HG03354 (cell line): ENCODE data around the gene NAA60.
"Not testable (repeated sequence)": the region's sequence is repeated elsewhere in the genome, so short reads cannot be mapped to it uniquely, and the experiment has no call there.

Experiments
- ATAC-seq: cut with Tn5 transposase; IDR thresholded peaks from one replicate; pipeline ENCODE4 v1.9.1; 2021; ENCODE audit warnings: mild to moderate bottlenecking; ENCODE audit not compliant: unreplicated experiment, poor library complexity, severe bottlenecking

The NAA60 gene

DNA sequence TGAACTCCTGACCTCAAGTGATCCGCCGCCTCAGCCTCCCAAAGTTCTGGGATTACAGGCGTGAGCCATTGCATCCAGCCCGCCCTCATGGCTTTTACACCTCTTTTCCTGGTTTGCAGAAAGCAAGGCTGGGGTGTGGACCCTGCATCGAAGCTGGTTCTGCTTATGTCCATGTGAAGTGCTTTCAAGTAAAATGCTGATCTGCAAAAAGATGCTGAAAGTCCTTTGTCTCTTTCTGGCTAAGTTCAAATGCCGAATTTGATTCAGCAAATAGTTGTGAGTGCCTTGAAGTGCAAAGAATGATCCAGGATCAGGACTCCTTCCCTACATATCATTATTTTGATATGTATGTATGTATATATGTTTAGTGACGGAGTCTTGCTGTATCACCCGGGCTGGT is 17.1 kb downstream of the NAA60 start:
- no peak for ATAC-seq

DNA sequence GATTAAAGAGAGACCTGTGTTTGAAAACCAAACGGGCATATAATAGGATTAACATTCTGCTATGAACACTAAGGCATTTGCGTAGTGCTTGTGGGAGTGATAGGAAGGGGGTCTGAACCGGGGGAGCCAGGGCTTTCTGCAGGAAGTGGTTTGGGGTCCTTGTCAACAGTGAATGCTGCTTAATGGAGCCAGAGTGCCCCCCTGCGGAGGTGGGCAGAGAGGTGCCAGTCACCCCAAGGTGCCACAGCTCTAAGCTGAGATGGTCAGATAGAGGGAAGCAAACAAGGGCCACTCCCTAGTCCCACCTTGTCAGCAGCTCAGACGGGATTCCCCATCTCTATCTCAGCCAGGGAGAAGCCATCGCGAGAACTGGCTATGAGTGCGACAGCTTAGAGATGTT is 17.7 kb downstream of the NAA60 start:
- no peak for ATAC-seq

DNA sequence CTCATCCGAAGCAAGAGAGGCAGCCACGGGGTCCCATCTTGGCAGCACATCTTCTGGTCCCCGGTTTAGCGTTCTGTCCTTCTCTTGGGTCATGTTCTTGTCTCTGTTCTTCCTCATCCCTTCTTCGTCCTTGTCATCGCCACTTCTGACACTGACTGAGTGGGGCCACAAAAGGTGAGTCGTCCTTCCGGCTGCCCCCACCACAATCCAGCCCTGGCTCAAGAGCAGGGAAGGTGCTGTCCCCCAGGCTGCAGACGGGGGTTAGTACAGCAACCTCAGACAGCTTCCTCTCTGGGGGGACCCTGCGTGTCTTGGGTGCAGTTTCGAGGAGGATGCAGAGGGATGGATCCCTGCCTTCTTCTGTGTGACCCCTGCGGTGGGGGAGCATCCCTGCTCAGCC is 21.8 kb downstream of the NAA60 start:
- ATAC-seq = no peak

DNA sequence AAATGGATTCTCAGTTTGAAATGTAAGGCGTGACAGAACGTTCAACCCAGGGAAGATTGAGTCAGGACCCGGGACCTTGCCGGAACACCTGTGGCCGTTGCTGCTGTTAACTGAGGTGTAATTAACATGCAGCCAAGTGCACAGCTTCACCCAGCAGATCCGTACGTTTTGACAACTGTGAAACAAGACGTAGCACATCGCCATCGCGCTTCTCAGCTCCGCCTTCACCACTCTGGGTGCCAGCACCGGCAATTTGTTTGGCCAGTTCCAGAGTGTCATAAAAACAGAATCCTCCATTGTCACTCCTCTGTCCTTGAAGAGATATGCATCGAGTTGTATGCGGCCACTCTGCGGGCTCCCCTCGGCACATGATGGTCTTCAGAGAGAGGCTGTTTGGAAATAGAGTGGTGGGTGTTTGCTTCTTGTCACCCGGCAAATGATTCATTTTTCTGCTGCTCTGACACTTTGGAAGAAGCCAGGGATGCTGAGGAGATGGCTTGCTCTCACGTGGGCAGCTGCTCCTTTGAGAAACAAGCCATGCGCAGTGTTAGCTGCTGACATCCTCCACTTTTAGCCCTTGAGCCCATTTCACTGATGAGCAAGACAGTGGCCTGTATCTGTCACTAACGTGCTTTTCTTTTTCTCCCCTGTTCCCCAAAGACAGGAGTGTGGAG is 22.6 kb downstream of the NAA60 start:
- ATAC-seq = no peak

DNA sequence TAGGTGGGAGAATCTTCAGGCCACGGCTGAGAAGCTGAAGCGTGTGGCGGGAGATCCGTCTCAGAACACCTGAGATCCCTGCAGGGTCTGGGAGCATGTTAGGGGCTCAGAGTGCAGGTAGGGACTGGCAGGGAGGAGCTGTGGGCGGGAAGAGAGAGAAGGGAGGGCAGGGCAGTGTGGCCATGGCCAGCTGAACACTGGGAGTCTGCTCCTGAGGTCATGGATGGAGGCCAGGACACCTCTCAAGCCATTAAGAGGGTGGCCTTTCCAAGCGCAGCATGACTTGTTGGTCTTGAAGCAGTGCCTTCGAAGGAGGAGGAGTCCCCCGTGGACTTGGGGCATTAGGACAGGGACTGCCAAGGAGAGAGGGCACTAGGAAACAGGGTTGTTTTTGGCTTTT is 23.7 kb downstream of the NAA60 start:
- no peak for ATAC-seq

DNA sequence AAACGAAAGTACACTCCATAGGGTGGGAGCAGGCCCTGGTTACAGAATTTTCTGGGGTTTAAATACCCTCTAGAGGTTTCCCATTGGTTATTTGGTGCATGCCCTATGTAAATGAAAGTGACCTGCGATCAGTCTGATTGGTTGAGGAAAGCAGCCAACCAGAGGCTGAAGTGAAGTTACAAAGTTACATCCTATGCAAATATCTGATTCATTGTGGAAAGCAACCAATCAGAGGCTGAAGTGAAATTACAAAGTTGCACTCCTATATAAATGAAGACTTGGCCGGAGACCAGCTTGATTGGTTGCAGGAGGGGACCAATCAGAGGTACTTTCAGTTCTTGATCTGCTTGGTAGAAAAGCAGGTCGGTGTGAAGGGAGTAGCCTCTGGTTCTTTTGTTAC is 24.4 kb downstream of the NAA60 start:
- no peak for ATAC-seq

DNA sequence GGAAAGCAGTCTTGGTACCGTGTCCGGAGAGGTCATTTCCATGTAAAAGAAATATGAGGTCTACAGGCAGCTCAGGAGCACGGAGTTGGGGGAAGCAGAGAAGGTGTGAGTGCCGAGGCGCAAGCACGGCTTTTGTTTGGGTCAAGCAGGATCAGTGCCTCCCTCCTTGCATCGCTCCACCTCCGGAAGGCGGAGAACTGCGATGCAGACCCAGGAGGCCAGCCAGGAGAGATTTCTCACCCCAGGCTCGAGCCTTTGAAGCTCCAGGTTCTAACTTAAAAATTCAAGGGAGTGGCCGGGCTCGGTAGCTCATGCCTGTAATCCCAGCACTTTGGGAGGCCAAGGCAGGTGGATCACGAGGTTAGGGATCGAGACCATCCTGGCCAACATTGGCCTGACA is 25.0 kb downstream of the NAA60 start:
- no peak for ATAC-seq

DNA sequence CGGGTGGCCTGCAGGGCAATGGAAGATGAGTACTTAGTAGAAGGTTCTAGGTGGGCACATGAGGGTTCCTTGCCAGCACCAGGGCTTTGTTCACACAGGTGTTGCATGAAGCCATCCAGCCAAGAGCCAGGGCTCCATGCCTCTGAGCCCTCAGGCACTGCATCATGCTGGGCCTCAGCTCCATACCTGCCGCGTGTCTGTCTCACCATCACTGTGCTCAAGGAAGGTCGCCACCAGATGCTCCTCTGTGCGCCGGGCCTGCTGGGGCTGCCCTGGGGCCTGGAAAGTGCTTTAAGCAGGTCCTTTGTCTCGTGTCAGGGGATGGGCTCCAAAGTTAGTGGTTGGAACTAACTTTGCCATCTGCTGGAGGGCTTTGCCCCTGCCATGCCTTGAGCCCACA is 26.3 kb downstream of the NAA60 start:
- ATAC-seq = no peak

DNA sequence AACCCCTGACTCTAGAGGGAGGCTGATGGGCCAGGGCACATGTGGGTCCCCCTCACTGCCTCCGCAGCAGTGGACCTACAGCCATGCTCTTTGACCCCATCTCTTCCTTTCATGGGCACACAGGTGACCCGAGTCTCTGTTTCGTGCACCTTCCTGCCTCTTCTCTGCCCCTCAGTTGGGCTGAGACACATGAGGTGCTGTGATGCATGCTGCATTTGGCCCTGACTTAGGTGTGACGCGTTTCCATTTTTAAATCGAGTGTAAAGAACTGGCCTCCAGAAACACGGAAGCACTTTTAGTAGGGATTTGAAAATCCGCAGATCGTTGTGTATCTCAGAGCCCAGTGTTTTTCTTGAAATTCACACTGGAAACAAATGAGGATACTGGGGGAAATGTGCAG is 27.2 kb downstream of the NAA60 start:
- ATAC-seq = no peak

DNA sequence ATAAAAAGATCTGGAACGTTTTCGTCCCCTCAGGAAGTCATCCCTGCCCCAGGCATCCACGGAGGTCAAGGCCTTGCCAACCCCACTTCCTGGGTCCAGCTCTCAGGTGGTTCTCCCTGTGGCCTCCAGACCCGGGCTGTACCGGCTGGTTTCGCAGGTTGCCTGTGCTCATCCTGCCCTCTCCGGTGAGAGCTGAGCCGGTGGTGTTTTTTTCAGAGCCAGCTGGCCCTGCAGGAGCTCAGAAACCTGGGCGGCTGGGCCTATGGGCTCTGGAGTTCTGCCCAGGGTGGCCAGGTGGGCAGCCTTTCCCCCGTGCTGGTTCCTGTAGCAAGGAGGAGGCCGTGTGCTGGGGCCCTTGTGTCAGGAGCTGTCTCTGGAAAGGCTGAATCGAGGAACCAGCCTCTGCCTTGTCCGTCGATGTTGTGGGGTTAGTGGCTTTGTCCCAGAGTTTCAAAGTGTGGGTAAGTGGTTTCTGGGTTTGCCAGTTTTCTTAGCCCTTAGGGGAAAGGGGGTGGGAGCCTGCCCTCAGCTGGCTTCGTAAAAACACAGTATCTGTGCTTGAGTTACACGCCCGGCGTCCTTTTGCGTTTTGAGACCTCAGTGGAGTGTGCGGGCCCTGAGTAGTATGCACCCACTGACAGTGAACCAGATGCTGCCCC is 28.2 kb downstream of the NAA60 start:
- no peak for ATAC-seq

DNA sequence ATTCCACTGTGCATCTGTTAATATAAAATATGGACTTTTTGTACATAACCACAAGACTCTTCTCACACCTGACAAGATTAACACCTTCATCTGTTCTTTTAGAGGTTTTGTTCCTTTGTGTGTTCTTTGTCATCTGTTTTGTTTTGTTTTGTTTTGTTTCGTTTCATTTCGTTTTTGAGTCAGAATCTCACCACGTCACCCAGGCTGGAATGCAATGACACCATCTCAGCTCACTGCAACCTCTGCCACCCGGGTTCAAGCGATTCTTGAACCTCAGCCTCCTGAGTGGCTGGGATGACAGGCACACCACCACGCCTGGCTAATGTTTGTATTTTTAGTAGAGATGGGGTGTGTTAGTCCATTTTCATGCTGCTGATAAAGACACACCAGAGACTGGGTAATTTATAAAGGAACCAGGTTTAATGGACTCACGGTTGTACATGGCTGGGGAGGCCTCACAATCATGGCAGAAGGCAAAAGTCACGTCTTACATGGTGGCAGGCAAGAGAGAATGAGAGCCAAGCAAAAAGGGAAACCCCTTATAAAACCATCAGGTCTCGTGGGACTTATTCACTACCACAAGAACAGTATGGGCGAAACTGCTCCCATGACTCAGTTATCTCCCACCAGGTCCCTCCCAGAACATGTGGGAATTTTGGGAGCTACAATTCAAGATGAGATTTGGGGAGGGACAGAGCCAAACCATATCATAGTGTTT is 29.6 kb downstream of the NAA60 start:
- no peak for ATAC-seq

DNA sequence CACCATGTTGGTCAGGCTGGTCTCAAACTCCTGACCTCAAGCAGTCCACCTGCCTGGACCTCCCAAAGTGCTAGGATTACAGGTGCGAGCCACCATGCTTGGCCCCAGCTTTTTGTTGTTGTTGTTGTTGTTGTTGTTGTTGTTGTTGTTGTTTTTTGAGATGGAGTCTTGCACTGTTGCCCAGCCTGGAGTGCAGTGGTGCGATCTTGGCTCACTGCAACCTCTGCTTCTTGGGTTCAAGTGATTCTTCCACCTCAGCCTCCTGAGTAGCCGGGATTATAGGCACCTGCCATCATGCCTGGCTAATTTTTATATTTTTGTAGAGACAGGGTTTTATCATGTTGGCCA is 30.1 kb downstream of the NAA60 start:
- ATAC-seq = not testable (repeated sequence)

DNA sequence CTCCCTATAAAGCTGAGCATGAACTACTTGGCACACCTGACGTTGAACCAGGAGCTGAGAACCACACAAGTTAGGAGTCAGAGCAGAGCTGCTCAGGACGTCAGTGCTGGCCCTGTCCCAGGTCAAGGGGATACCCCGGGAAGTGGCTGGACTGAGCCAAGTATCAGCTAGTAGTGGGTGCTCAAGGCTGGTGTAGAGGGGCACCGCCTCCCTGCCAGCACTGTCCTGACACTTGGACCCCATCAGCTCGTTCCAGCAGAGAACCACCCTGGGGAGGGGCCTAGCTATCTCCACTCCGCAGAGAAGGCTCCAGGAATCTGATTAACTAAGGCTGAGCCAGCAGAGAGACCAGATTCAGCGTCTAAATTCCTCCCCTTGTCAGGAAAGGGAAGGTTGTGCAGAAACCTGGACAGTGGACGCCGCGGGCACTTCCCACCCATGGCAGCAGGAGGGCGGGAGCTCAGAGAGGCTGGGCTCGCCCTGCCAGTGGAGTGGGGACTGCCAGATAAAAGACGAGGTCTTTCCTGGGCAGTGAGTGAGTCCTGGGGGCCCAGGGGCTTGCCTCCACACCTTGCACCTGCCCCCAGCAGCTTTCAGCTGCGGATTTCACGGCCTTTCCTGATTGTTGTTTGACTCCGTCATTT is 30.8 kb downstream of the NAA60 start:
- no peak for ATAC-seq

DNA sequence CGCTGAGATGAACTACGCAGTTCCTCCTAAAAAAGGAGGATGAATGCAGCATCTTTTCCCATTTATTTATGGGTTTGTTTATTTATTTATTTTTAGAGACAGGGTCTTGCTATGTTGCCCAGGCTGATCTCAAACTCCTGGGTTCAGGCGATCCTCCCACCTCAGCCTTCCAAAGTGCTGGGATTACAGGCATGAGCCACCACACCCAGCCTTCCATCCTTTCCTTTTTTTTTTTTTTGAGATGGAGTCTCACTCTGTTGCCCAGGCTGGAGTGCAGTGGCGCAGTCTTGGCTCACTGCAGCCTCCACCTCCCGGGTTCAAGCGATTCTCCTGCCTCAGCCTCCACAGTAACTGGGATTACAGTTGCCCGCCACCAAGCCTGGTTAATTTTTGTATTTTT is 31.4 kb downstream of the NAA60 start:
- ATAC-seq = not testable (repeated sequence)

DNA sequence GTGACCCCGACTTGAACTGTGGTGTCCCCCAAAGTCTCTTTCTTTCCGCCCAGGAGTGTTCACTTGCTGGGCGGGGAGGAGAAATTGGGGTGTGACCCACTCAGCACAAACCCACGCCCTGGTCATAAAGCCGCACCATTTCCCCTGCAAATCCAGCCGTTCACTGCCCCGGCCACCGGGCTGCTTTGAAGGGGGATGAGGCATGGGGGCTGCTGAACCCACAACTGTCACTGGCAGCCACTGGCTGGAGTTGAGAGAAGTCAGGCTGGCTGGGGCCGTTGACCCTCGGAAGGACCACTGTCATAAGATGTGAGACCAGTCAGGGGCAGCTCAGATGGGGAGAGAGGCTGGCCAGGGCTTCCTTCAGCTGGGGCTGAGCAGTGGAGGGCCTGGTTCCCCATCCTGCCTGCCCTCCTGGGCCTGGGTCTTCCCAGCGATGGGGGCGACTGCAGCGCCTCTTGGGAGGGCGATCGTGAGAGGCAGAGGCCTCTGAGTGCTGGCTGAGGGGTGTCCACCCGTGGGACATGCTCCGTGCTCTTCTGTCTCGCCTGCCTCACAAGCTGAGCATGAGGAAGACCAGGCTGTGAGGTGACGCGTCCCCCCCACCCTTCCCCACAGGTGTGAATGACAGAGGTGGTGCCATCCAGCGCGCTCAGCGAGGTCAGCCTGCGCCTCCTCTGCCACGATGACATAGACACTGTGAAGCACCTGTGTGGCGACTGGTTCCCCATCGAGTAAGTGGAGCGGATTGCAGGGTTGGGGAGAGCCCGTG is 32.3 kb downstream of the NAA60 start:
- no peak for ATAC-seq

DNA sequence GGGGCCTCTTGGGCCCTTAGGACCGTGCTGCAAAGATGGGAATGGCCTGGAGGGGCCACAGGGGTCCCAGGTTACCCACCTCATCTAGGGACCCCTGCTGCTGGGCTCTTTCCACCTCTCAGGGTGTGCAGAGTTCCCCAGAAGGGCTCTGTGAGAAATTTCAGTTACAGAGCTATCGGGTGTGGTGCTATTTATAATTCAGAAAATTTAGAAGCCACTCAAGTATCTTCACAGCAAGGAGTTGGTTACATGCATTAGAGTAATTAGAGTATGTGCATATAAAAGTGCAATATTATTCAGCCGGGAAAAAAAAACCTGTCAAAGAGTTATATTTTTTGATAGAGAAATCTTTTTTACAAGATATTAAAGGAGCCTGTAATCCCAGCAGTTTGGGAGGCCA is 32.9 kb downstream of the NAA60 start:
- ATAC-seq = no peak

DNA sequence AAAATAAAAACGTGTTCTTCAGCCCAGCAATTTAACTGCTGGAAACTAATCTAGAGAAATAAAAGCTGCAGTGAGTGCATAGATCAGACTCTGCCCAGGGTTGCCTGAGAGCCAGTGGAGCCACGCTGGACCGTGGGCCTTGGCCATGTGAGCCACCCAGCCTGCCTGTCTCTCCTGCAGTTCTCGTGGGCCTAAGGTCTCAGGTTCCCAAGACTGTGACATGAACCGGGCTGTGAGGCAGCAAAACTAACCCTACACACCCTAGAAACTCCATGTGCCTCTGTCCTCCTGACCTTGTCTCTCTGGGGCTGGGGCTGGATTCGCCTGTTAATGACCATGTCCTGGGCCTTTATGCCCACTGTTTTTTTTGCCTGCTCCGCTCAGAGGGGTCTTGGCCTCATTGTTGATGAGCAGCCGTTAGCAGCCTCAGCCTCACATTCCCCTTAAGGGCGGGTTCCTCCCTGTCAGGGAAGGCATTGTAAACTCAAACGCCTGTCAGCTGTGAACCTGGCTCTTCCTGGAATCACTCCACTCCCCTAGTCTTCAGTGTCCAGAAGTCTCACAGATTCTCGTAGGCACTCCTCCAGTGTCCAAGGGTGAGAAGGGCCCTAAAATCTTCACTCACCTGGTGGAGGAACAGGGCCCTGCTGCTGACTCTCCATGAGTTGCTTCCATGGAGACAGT is 34.9 kb downstream of the NAA60 start:
- no peak for ATAC-seq

DNA sequence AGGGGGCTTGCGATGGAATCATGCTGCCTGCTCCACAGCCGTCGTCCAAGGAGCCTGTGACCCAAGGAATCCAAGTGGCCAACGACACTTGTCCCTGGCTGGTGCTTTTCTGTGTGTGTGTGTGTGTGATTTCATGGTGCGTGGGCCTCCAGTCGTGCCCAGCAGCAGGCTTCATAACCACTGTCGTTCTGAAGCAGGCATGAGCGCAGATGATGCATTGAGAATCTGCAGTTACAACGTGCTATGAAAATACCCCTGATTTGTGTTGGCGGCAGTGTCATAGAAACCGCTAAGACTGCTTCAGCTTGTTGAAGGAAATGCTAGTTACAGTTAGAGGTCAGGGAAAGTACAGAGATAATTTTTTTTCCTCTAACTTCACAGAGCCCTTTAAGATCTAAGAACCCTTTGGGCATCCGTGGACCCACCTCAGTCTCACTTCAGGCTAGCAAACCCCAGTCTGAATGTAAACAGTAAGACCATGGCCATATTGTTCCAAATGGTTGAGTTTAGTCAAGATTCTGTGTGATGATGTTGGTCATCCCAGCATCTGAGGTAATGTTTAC is 36.3 kb downstream of the NAA60 start:
- no peak for ATAC-seq
